ENCODE results near the gene CDK19.

The CDK19 gene

DNA sequence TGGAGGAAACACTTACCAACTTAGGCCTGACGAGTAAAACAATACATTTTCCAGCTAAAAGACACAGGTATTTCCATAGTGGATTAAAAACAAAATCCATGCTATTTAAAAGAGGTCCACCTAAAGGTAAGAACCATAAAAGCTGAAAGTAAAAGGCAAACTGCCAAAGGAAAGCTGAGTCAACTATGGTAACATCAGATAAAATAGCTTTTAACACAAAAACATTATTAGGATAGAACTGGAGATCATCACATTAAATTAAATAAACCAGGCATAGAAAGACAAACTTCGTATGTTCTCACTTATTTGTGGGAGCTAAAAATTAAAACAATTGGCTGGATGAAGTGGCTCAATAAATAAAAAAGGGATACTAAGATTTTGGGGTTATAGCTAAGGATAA is 172.1 kb downstream of the CDK19 start:
- no peak overlapping the region for H3K4me3 ChIP-seq (ENCODE audit: low read depth in 1 of 5, low read length in 5 of 5)
- peaks cover 0 to 11% (median 8%) of the 10 kb centered on the region in 5 donors for H3K36me3 ChIP-seq (ENCODE audit: control insufficient read depth in 5 of 5, insufficient read depth in 5 of 5, low read length in 5 of 5)
- H3K4me1 ChIP-seq (ENCODE audit: control insufficient read depth in 5 of 5, insufficient read depth in 5 of 5, low read length in 5 of 5) = no peaks in the 10 kb centered on the region
- H3K9ac ChIP-seq (ENCODE audit: low read length in 5 of 5) = no peak overlapping the region
- no peaks in the 10 kb centered on the region for H3K27me3 ChIP-seq (ENCODE audit: control insufficient read depth in 5 of 5, insufficient read depth in 4 of 5, low read length in 5 of 5)
- peaks cover 0 to 6% (median 0%) of the 10 kb centered on the region in 5 donors for H3K9me3 ChIP-seq (ENCODE audit: control insufficient read depth in 5 of 5, low read length in 5 of 5)
- no peak overlapping the region for H3K27ac ChIP-seq (ENCODE audit: low read depth, low read length)

DNA sequence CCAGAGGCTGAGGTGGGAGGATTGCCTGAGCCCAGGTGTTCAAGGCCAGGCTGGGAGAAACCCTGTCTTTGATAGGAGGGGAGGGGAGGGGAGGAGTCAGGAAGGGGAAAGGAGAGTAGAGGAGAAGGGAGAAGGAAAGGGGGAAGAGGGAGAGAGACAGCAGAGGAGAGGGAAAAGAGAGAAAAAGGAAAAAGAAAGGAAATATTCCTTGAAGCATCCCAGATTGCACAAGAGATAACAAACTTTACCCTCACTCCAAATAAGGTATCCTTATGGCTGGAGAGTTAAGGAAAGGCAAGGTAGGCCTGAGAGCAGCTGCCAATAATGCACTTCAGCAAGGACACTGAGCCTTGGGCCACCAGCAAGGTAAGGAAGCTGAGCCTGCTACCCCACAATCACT is 172.6 kb downstream of the CDK19 start:
- H3K4me1 ChIP-seq (ENCODE audit: control insufficient read depth in 5 of 5, insufficient read depth in 5 of 5, low read length in 5 of 5) = no peaks in the 10 kb centered on the region
- peaks cover 0 to 11% (median 8%) of the 10 kb centered on the region in 5 donors for H3K36me3 ChIP-seq (ENCODE audit: control insufficient read depth in 5 of 5, insufficient read depth in 5 of 5, low read length in 5 of 5)
- no peak overlapping the region for H3K27ac ChIP-seq (ENCODE audit: low read depth, low read length)
- H3K4me3 ChIP-seq (ENCODE audit: low read depth in 1 of 5, low read length in 5 of 5) = no peak overlapping the region
- no peak overlapping the region for H3K9ac ChIP-seq (ENCODE audit: low read length in 5 of 5)
- H3K27me3 ChIP-seq (ENCODE audit: control insufficient read depth in 5 of 5, insufficient read depth in 4 of 5, low read length in 5 of 5) = no peaks in the 10 kb centered on the region
- H3K9me3 ChIP-seq (ENCODE audit: control insufficient read depth in 5 of 5, low read length in 5 of 5) = peaks cover 0 to 6% (median 0%) of the 10 kb centered on the region in 5 donors

DNA sequence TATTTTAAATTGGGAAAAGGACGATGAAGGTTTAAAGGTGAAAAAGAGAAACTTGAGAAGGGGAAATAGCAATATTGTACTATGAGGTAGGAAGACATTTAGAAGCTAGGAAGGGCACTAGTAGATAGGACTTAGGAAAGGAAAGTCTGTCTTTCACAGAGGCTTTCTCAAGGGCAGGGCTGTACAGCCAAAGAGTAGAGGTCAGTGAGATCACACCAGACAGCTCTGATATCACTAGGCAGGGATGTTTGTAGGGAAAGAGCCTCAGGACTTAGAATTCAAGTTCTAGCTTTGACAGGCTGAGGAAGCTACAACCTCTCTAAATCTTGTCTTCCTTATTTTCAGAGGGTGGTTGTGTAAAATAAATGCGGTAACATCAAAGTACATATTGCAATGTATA is 178.5 kb downstream of the CDK19 start:
- Histone ChIP-seq H3K9ac (ENCODE audit: low read length in 5 of 5) (no peak overlapping the region), H3K4me3 (ENCODE audit: low read depth in 1 of 5, low read length in 5 of 5) (no peak overlapping the region), H3K27me3 (ENCODE audit: control insufficient read depth in 5 of 5, insufficient read depth in 4 of 5, low read length in 5 of 5) (no peaks in the 10 kb centered on the region), H3K4me1 (ENCODE audit: control insufficient read depth in 5 of 5, insufficient read depth in 5 of 5, low read length in 5 of 5) (no peaks in the 10 kb centered on the region), H3K9me3 (ENCODE audit: control insufficient read depth in 5 of 5, low read length in 5 of 5) (no peaks in the 10 kb centered on the region), H3K27ac (ENCODE audit: low read depth, low read length) (no peak overlapping the region), H3K36me3 (ENCODE audit: control insufficient read depth in 5 of 5, insufficient read depth in 5 of 5, low read length in 5 of 5) (no peaks in the 10 kb centered on the region)

DNA sequence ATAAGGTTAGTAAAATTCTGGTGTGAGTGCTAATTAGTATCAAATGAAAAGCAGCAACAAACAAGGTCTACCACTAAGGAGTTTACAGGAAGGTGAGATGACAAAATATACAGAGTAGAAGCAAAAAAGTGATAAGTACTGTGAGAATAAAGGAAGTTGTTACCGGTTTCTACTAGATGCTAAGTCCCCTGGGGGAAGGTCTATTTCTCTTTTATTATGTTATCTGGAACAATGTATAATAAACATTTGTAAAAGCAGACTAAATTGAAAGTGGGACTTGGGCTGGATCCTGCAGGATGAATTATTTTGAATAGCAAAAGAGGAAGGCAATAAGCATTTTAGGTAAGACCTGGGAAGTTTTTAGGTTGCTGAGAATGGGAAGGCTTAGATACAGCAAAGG is 180.2 kb downstream of the CDK19 start:
- H3K27me3 ChIP-seq (ENCODE audit: control insufficient read depth in 5 of 5, insufficient read depth in 4 of 5, low read length in 5 of 5) = no peaks in the 10 kb centered on the region
- H3K9ac ChIP-seq (ENCODE audit: low read length in 5 of 5) = no peak overlapping the region
- no peak overlapping the region for H3K4me3 ChIP-seq (ENCODE audit: low read depth in 1 of 5, low read length in 5 of 5)
- H3K9me3 ChIP-seq (ENCODE audit: control insufficient read depth in 5 of 5, low read length in 5 of 5) = no peaks in the 10 kb centered on the region
- no peaks in the 10 kb centered on the region for H3K4me1 ChIP-seq (ENCODE audit: control insufficient read depth in 5 of 5, insufficient read depth in 5 of 5, low read length in 5 of 5)
- H3K27ac ChIP-seq (ENCODE audit: low read depth, low read length) = no peak overlapping the region
- no peaks in the 10 kb centered on the region for H3K36me3 ChIP-seq (ENCODE audit: control insufficient read depth in 5 of 5, insufficient read depth in 5 of 5, low read length in 5 of 5)

DNA sequence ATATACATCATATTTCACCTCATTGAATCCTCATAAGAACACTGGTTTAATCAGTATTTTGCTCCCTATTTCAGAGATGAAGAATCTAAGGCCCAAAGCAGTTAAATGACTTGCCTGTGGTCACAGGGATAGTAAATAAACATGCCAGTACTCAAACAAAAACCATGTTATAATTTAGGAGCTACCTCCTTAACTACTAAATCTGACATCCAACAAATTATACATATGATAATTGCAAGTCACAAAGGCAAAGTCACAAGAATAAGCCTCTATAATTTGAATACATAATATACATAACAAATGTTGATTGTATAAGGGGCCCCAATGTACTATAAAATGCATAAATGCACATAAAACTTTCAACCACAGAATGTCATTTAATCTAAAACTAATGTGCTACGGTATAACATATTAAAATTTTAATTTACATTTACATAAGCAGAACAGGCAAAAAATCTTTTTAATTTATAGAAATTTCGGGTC is 181.5 kb downstream of the CDK19 start:
- H3K4me1 ChIP-seq (ENCODE audit: control insufficient read depth in 5 of 5, insufficient read depth in 5 of 5, low read length in 5 of 5) = no peaks in the 10 kb centered on the region
- no peak overlapping the region for H3K27ac ChIP-seq (ENCODE audit: low read depth, low read length)
- no peaks in the 10 kb centered on the region for H3K27me3 ChIP-seq (ENCODE audit: control insufficient read depth in 5 of 5, insufficient read depth in 4 of 5, low read length in 5 of 5)
- peaks cover 0 to 2% (median 0%) of the 10 kb centered on the region in 5 donors for H3K36me3 ChIP-seq (ENCODE audit: control insufficient read depth in 5 of 5, insufficient read depth in 5 of 5, low read length in 5 of 5)
- H3K9ac ChIP-seq (ENCODE audit: low read length in 5 of 5) = no peak overlapping the region
- H3K4me3 ChIP-seq (ENCODE audit: low read depth in 1 of 5, low read length in 5 of 5) = no peak overlapping the region
- H3K9me3 ChIP-seq (ENCODE audit: control insufficient read depth in 5 of 5, low read length in 5 of 5) = no peaks in the 10 kb centered on the region

DNA sequence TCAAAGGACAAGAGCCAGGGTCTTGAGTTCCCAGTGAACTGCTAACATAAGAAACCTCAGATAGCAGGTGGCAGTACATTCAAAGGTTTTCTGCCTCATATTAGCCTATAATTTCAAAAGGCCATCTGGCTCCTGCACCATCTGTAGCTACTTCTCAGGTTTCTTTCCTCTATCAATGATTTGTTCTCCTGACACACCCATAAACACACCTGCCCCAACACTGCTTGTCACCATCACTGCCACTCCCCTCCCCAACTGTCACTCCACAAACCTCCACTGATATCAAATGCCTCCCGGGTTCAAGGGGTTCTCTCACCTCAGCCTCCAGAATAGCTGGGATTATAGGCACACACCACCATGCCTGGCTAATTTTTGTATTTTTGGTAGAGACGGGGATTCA is 186.1 kb downstream of the CDK19 start:
- Histone ChIP-seq H3K36me3 (ENCODE audit: control insufficient read depth in 5 of 5, insufficient read depth in 5 of 5, low read length in 5 of 5) (peaks cover 0 to 7% (median 3%) of the 10 kb centered on the region in 5 donors), H3K4me1 (ENCODE audit: control insufficient read depth in 5 of 5, insufficient read depth in 5 of 5, low read length in 5 of 5) (no peaks in the 10 kb centered on the region), H3K27me3 (ENCODE audit: control insufficient read depth in 5 of 5, insufficient read depth in 4 of 5, low read length in 5 of 5) (no peaks in the 10 kb centered on the region), H3K9me3 (ENCODE audit: control insufficient read depth in 5 of 5, low read length in 5 of 5) (no peaks in the 10 kb centered on the region), H3K9ac (ENCODE audit: low read length in 5 of 5) (no peak overlapping the region), H3K4me3 (ENCODE audit: low read depth in 1 of 5, low read length in 5 of 5) (no peak overlapping the region), H3K27ac (ENCODE audit: low read depth, low read length) (no peak overlapping the region)

DNA sequence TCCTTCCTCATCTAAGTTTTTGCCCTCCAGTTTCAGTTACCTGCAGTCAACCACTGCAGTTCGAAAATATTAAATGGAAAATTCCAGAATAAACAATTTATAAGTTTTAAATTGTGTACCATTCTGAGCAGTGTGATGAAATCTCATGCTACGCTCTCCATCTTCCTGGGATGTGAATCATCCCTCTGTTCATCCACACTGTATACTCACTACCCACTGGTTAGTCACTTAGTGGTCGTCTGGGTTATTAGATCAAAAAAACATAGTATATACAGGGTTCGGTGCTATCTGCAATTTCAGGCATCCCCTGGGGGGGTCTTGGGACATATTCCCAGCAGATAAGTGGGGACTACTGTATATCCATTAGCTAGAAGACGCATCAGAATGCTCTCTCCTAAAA is 186.9 kb downstream of the CDK19 start:
- H3K4me3 ChIP-seq (ENCODE audit: low read depth in 1 of 5, low read length in 5 of 5) = no peak overlapping the region
- H3K9ac ChIP-seq (ENCODE audit: low read length in 5 of 5) = no peak overlapping the region
- H3K4me1 ChIP-seq (ENCODE audit: control insufficient read depth in 5 of 5, insufficient read depth in 5 of 5, low read length in 5 of 5) = no peaks in the 10 kb centered on the region
- peaks cover 0 to 7% (median 4%) of the 10 kb centered on the region in 5 donors for H3K36me3 ChIP-seq (ENCODE audit: control insufficient read depth in 5 of 5, insufficient read depth in 5 of 5, low read length in 5 of 5)
- no peaks in the 10 kb centered on the region for H3K27me3 ChIP-seq (ENCODE audit: control insufficient read depth in 5 of 5, insufficient read depth in 4 of 5, low read length in 5 of 5)
- no peaks in the 10 kb centered on the region for H3K9me3 ChIP-seq (ENCODE audit: control insufficient read depth in 5 of 5, low read length in 5 of 5)
- no peak overlapping the region for H3K27ac ChIP-seq (ENCODE audit: low read depth, low read length)

DNA sequence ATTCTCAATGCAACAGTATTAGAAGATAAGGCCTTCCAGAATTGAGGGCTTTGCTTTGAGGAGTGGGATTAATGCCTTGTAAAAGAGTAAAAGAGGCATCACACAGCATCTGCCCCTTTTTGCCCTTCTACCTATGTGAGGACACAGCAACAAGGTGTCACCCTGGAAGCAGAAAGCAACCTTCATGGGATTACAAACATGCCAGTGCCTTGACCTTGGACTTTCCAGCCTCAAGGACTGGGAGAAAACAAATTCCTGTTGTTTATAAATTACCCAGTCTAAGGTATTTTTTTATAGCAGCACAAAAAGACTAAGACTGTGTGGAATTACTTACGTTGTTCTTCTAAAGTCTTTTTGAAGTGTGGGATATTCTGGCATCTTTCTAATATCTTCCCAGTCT is 188.8 kb downstream of the CDK19 start:
- H3K4me3 ChIP-seq (ENCODE audit: low read depth in 1 of 5, low read length in 5 of 5) = no peak overlapping the region
- no peak overlapping the region for H3K9ac ChIP-seq (ENCODE audit: low read length in 5 of 5)
- H3K27me3 ChIP-seq (ENCODE audit: control insufficient read depth in 5 of 5, insufficient read depth in 4 of 5, low read length in 5 of 5) = no peaks in the 10 kb centered on the region
- no peak overlapping the region for H3K27ac ChIP-seq (ENCODE audit: low read depth, low read length)
- no peaks in the 10 kb centered on the region for H3K9me3 ChIP-seq (ENCODE audit: control insufficient read depth in 5 of 5, low read length in 5 of 5)
- peaks cover 16 to 22% (median 19%) of the 10 kb centered on the region in 5 donors for H3K36me3 ChIP-seq (ENCODE audit: control insufficient read depth in 5 of 5, insufficient read depth in 5 of 5, low read length in 5 of 5)
- H3K4me1 ChIP-seq (ENCODE audit: control insufficient read depth in 5 of 5, insufficient read depth in 5 of 5, low read length in 5 of 5) = no peaks in the 10 kb centered on the region

DNA sequence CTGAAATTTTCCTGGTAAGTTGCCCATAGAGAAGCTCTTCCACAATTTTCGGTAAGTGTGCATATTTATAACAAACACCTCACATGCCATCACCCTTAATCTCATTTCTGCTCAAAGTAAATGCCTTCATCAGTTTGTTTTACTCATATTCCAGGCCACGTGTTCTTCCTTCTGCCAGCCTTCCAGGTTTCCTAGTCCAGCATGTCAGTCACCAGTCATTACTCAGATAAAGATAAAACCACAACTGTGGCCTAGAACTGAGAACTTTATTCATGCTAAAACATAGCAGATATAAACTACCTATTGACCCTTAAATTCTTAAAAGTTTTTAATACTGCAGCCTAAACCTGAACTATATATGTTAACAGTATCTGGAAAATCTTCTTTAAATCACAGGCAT is 189.4 kb downstream of the CDK19 start:
- no peak overlapping the region for H3K27ac ChIP-seq (ENCODE audit: low read depth, low read length)
- H3K4me3 ChIP-seq (ENCODE audit: low read depth in 1 of 5, low read length in 5 of 5) = no peak overlapping the region
- no peaks in the 10 kb centered on the region for H3K27me3 ChIP-seq (ENCODE audit: control insufficient read depth in 5 of 5, insufficient read depth in 4 of 5, low read length in 5 of 5)
- no peak overlapping the region for H3K9ac ChIP-seq (ENCODE audit: low read length in 5 of 5)
- peaks cover 20 to 27% (median 22%) of the 10 kb centered on the region in 5 donors for H3K36me3 ChIP-seq (ENCODE audit: control insufficient read depth in 5 of 5, insufficient read depth in 5 of 5, low read length in 5 of 5)
- H3K4me1 ChIP-seq (ENCODE audit: control insufficient read depth in 5 of 5, insufficient read depth in 5 of 5, low read length in 5 of 5) = no peaks in the 10 kb centered on the region
- no peaks in the 10 kb centered on the region for H3K9me3 ChIP-seq (ENCODE audit: control insufficient read depth in 5 of 5, low read length in 5 of 5)

DNA sequence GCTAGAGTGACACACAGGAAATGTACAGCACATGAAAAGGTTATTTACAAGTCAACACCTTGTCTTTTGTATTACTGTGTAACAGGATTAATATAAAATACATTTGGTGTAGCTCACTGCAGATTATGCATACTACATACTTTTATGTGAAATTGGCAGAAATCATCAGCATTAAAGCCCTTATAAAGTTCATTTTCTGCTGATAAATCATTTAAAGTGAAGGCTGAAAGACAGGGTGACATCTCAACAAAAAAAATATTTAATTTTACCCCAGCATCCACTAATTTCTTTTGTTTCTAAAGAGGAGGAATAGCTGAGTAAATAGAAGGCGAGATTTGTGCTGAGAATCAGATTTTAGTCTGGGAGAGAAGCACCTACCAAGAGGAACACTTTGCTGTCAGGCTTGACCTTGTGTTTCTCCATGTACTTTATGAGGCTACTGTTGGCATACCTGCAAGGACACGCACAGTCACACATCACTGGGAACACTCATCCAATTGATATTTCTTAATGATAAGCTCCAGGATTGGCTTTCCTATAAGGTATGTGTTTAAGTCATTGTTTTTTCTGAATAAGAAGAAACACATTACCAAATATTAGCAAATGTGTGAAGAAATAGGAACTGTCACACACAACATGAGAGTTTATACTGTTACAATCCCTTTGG is 192.2 kb downstream of the CDK19 start:
- no peak overlapping the region for H3K27ac ChIP-seq (ENCODE audit: low read depth, low read length)
- peaks cover 0 to 6% (median 0%) of the 10 kb centered on the region in 5 donors for H3K4me1 ChIP-seq (ENCODE audit: control insufficient read depth in 5 of 5, insufficient read depth in 5 of 5, low read length in 5 of 5)
- H3K9ac ChIP-seq (ENCODE audit: low read length in 5 of 5) = no peak overlapping the region
- H3K36me3 ChIP-seq (ENCODE audit: control insufficient read depth in 5 of 5, insufficient read depth in 5 of 5, low read length in 5 of 5) = peaks cover 18 to 31% (median 26%) of the 10 kb centered on the region in 5 donors
- no peak overlapping the region for H3K4me3 ChIP-seq (ENCODE audit: low read depth in 1 of 5, low read length in 5 of 5)
- H3K9me3 ChIP-seq (ENCODE audit: control insufficient read depth in 5 of 5, low read length in 5 of 5) = no peaks in the 10 kb centered on the region
- no peaks in the 10 kb centered on the region for H3K27me3 ChIP-seq (ENCODE audit: control insufficient read depth in 5 of 5, insufficient read depth in 4 of 5, low read length in 5 of 5)
